Measurements from ENCODE around the gene ICAM4. TPM values are rescaled to one million over a fixed set of nuclear protein-coding genes. Genes with fewer than 3 reads are reported as not detected.
A peak's percentile ranks its signal among the peaks of the same experiment; 100 is the strongest.

Gene ICAM4
- total RNA-seq, 3 donors from 2014 or later (not counting 1 experiment from before 2014, with no cell fraction given) = 1.3 to 3.6 (median 3.0) TPM

DNA sequence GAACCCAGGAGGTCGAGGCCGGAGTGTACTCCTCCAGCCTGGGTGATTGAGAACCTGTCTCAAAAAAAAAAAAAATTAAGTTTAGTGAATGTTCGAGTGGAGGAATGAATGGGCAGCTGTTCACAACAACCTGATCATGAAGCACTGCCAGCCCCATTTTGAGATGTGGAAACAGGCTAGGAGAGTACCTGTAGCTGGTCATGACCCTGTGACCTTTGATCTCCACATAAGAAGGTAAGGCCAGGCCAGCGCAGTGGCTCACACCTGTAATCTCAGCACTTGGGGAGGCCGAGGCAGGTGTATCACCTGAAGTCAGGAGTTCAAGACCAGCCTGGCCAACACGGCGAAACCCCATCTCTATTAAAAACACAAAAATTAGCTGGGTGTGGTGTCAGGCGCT lies 39.0 kb downstream of the ICAM4 start:
- intact Hi-C loops (cut with micrococcal nuclease) = no loop called here
- no peaks in the 10 kb centered on the region for H3K27me3 ChIP-seq (ENCODE audit: control insufficient read depth, insufficient read depth, low read length)
- H3K36me3 Mint-ChIP-seq = no peaks in the 10 kb centered on the region

GRCh38 chr19:10327793-10328192 lies 41.0 kb downstream of the ICAM4 start:
- Mint-ChIP-seq H3K27me3 (ENCODE audit: low read depth in 2 of 2) (no peaks in the 10 kb centered on the region), H3K27ac (no peak overlapping the region), H3K4me1 (peaks cover 0 to 5% of the 10 kb centered on the region in 2 donors), H3K36me3 (no peaks in the 10 kb centered on the region), H3K4me3 (no peak overlapping the region), H3K9me3 (no peaks in the 10 kb centered on the region)
- no peak for TF ChIP-seq CTCF (IDR thresholded peaks at IDR 0.05)
- H3K27ac ChIP-seq (ENCODE audit: low read length) = no peak overlapping the region
- peaks cover 65% of the 10 kb centered on the region for H3K36me3 ChIP-seq (ENCODE audit: control insufficient read depth, insufficient read depth, low read length)
- H3K9me3 ChIP-seq (ENCODE audit: control insufficient read depth, insufficient read depth, low read length) = no peaks in the 10 kb centered on the region
- intact Hi-C loops (cut with micrococcal nuclease) = no loop called here
- WGBS (ENCODE audit: insufficient coverage) = 97% methylated on average over 7 of the region's 7 CpGs
- no peaks in the 10 kb centered on the region for H3K27me3 ChIP-seq (ENCODE audit: control insufficient read depth, insufficient read depth, low read length)
- H3K4me1 ChIP-seq (ENCODE audit: control insufficient read depth, insufficient read depth, low read length) = peaks cover 12% of the 10 kb centered on the region
- DNase-seq (no peak), ATAC-seq (no peak)
- H3K4me3 ChIP-seq (ENCODE audit: low read length) = no peak overlapping the region

More for the DNA sequence above, 39.0 kb downstream of the ICAM4 start:
- Mint-ChIP-seq H3K27me3 (ENCODE audit: low read depth in 2 of 2) (no peaks in the 10 kb centered on the region), H3K4me3 (no peak overlapping the region), H3K27ac (no peak overlapping the region), H3K4me1 (peaks cover 0 to 6% of the 10 kb centered on the region in 2 donors), H3K9me3 (no peaks in the 10 kb centered on the region)
- 97% methylated on average over 8 of the region's 8 CpGs for WGBS (ENCODE audit: insufficient coverage)
- peaks cover 85% of the 10 kb centered on the region for H3K36me3 ChIP-seq (ENCODE audit: control insufficient read depth, insufficient read depth, low read length)
- H3K4me3 ChIP-seq (ENCODE audit: low read length) = no peak overlapping the region
- DNase-seq (no peak), ATAC-seq (no peak)
- no peak overlapping the region for H3K27ac ChIP-seq (ENCODE audit: low read length)
- no peaks in the 10 kb centered on the region for H3K4me1 ChIP-seq (ENCODE audit: control insufficient read depth, insufficient read depth, low read length)
- TF ChIP-seq CTCF (IDR thresholded peaks at IDR 0.05) = no peak
- no peaks in the 10 kb centered on the region for H3K9me3 ChIP-seq (ENCODE audit: control insufficient read depth, insufficient read depth, low read length)

GRCh38 chr19:10328558-10329429 lies 42.0 kb downstream of the ICAM4 start:
- intact Hi-C loops (cut with micrococcal nuclease) = no loop called here
- Mint-ChIP-seq H3K9me3 (no peaks in the 10 kb centered on the region), H3K4me1 (peaks cover 0 to 15% of the 10 kb centered on the region in 2 donors), H3K27me3 (ENCODE audit: low read depth in 2 of 2) (no peaks in the 10 kb centered on the region), H3K27ac (no peak overlapping the region), H3K4me3 (no peak overlapping the region), H3K36me3 (no peaks in the 10 kb centered on the region)
- Histone ChIP-seq H3K36me3 (ENCODE audit: control insufficient read depth, insufficient read depth, low read length) (peaks cover 55% of the 10 kb centered on the region), H3K9me3 (ENCODE audit: control insufficient read depth, insufficient read depth, low read length) (no peaks in the 10 kb centered on the region), H3K27me3 (ENCODE audit: control insufficient read depth, insufficient read depth, low read length) (no peaks in the 10 kb centered on the region), H3K4me3 (ENCODE audit: low read length) (no peak overlapping the region), H3K27ac (ENCODE audit: low read length) (no peak overlapping the region), H3K4me1 (ENCODE audit: control insufficient read depth, insufficient read depth, low read length) (peaks cover 17% of the 10 kb centered on the region)
- 98% methylated on average over 41 of the region's 41 CpGs for WGBS (ENCODE audit: insufficient coverage)
- TF ChIP-seq CTCF (IDR thresholded peaks at IDR 0.05) = no peak
- ATAC-seq (no peak), DNase-seq (peak in 1 of 2 donors; percentile 2)

Data from natural killer cell (primary cell).